Measurements from ENCODE around the gene IMP4. TPM values are rescaled to one million over a fixed set of nuclear protein-coding genes. Genes with fewer than 3 reads are reported as not detected.

Gene IMP4
- polyA plus RNA-seq, 2 donors = 42.7 to 74.4 TPM

- H3K4me3 ChIP-seq (ENCODE audit: low read depth in 1 of 2, low read length in 2 of 2) = no peak overlapping the region
- no peaks in the 10 kb centered on the region for H3K4me1 ChIP-seq (ENCODE audit: control insufficient read depth in 2 of 2, insufficient read depth in 2 of 2, low read length in 1 of 2)
- H3K9me3 ChIP-seq (ENCODE audit: control insufficient read depth in 2 of 2, insufficient read depth in 1 of 2, low read depth in 1 of 2, low read length in 1 of 2) = no peaks in the 10 kb centered on the region
- 79 to 84% methylated on average over 7 of the region's 7 CpGs for WGBS, 2 donors
- no peaks in the 10 kb centered on the region for H3K27me3 ChIP-seq (ENCODE audit: control insufficient read depth in 1 of 2, insufficient read depth in 2 of 2, low read length in 2 of 2)
- no peak overlapping the region for H3K27ac ChIP-seq (ENCODE audit: low read depth in 2 of 2, low read length in 1 of 2)
- peaks cover 0 to 4% of the 10 kb centered on the region in 2 donors for H3K36me3 ChIP-seq (ENCODE audit: control insufficient read depth in 2 of 2, insufficient read depth in 2 of 2, low read length in 1 of 2)
Observed at GRCh38 chr2:130353291-130354138, 10.8 kb downstream of the IMP4 start.

DNA sequence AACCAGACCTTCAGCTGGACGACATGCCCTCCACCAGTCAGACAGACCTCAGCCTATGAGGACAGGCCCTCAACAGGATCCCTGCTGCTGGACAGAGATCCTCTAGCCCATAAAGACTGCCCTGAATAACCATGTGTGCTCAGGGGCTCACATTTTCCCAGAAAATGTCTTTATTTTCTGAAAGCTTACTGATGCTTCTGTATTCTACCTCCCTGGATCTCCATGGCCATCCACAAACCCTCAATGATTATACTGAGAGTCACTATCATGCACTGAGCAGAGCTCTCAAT lies 11.4 kb downstream of the IMP4 start:
- H3K4me3 ChIP-seq (ENCODE audit: low read depth in 1 of 2, low read length in 2 of 2) = no peak overlapping the region
- H3K27ac ChIP-seq (ENCODE audit: low read depth in 2 of 2, low read length in 1 of 2) = no peak overlapping the region
- no peaks in the 10 kb centered on the region for H3K27me3 ChIP-seq (ENCODE audit: control insufficient read depth in 1 of 2, insufficient read depth in 2 of 2, low read length in 2 of 2)
- no peaks in the 10 kb centered on the region for H3K4me1 ChIP-seq (ENCODE audit: control insufficient read depth in 2 of 2, insufficient read depth in 2 of 2, low read length in 1 of 2)
- H3K36me3 ChIP-seq (ENCODE audit: control insufficient read depth in 2 of 2, insufficient read depth in 2 of 2, low read length in 1 of 2) = peaks cover 0 to 4% of the 10 kb centered on the region in 2 donors
- no peaks in the 10 kb centered on the region for H3K9me3 ChIP-seq (ENCODE audit: control insufficient read depth in 2 of 2, insufficient read depth in 1 of 2, low read depth in 1 of 2, low read length in 1 of 2)
- WGBS, 2 donors = 43 to 65% methylated on average over 1 of the region's 1 CpG

DNA sequence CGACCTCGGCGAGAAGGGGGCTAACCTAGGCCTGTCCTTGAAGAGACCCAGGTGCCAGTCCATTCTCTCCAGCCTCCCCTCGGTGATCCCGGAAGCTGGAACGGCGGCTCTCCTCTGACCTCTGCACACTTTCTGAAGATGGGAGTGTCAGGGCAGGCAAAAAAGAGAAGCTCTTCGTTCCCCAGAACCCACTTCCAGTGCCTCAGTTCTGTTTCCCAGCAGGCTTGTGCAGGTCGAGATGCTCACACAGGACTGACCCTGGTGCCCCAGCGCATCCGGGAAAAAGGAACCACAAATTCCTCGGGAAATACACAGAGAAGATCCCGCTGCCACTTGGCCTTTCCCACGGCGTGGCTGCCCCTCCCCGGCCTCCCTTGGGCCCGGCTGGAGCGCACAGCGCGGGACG lies 12.5 kb downstream of the IMP4 start:
- H3K4me3 ChIP-seq (ENCODE audit: low read depth in 1 of 2, low read length in 2 of 2) = peak overlapping the region; percentile 80 to 83
- H3K36me3 ChIP-seq (ENCODE audit: control insufficient read depth in 2 of 2, insufficient read depth in 2 of 2, low read length in 1 of 2) = peaks cover 0 to 4% of the 10 kb centered on the region in 2 donors
- H3K9me3 ChIP-seq (ENCODE audit: control insufficient read depth in 2 of 2, insufficient read depth in 1 of 2, low read depth in 1 of 2, low read length in 1 of 2) = no peaks in the 10 kb centered on the region
- no peaks in the 10 kb centered on the region for H3K4me1 ChIP-seq (ENCODE audit: control insufficient read depth in 2 of 2, insufficient read depth in 2 of 2, low read length in 1 of 2)
- H3K27me3 ChIP-seq (ENCODE audit: control insufficient read depth in 1 of 2, insufficient read depth in 2 of 2, low read length in 2 of 2) = no peaks in the 10 kb centered on the region
- peak overlapping the region; percentile 36 to 63 for H3K27ac ChIP-seq (ENCODE audit: low read depth in 2 of 2, low read length in 1 of 2)
- WGBS, 2 donors = 15 to 18% methylated on average over 21 of the region's 21 CpGs

GRCh38 chr2:130355578-130356431 lies 13.1 kb downstream of the IMP4 start, which contains the start of gene PTPN18:
PTPN18 (plus strand) TSS chr2:130356056; CDS start chr2:130356108, 52 bp downstream.
- H3K27me3 ChIP-seq (ENCODE audit: control insufficient read depth in 1 of 2, insufficient read depth in 2 of 2, low read length in 2 of 2) = no peaks in the 10 kb centered on the region

DNA sequence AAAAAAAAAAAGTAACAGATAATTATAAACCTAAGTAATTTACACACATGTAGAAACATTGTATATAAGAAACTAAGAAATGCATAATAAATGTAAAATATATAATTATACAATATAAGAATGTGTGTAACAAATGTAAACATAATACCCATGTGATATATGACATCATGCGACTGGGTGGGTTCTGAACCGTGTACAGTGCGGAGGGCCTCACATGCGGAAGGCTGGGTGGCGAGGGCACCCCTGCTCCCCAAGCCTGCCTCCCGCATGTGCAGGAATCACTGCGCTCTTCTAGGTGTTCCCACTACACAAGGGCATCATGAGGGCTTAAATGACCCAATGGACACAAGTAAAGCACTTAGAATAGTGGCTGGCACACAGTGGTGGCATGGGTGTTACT lies 15.2 kb downstream of the IMP4 start:
- Histone ChIP-seq H3K36me3 (ENCODE audit: control insufficient read depth in 2 of 2, insufficient read depth in 2 of 2, low read length in 1 of 2) (no peaks in the 10 kb centered on the region), H3K27ac (ENCODE audit: low read depth in 2 of 2, low read length in 1 of 2) (no peak overlapping the region), H3K4me3 (ENCODE audit: low read depth in 1 of 2, low read length in 2 of 2) (no peak overlapping the region), H3K9me3 (ENCODE audit: control insufficient read depth in 2 of 2, insufficient read depth in 1 of 2, low read depth in 1 of 2, low read length in 1 of 2) (no peaks in the 10 kb centered on the region), H3K27me3 (ENCODE audit: control insufficient read depth in 1 of 2, insufficient read depth in 2 of 2, low read length in 2 of 2) (no peaks in the 10 kb centered on the region), H3K4me1 (ENCODE audit: control insufficient read depth in 2 of 2, insufficient read depth in 2 of 2, low read length in 1 of 2) (no peaks in the 10 kb centered on the region)
- 96 to 97% methylated on average over 7 of the region's 7 CpGs for WGBS, 2 donors

More at GRCh38 chr2:130355578-130356431, 13.1 kb downstream of the IMP4 start, which contains the start of gene PTPN18:
- no peaks in the 10 kb centered on the region for H3K4me1 ChIP-seq (ENCODE audit: control insufficient read depth in 2 of 2, insufficient read depth in 2 of 2, low read length in 1 of 2)
- H3K27ac ChIP-seq (ENCODE audit: low read depth in 2 of 2, low read length in 1 of 2) = peak within 1 kb of the TSS; percentile 72 to 80
- no peaks in the 10 kb centered on the region for H3K9me3 ChIP-seq (ENCODE audit: control insufficient read depth in 2 of 2, insufficient read depth in 1 of 2, low read depth in 1 of 2, low read length in 1 of 2)
- peaks cover 0 to 4% of the 10 kb centered on the region in 2 donors for H3K36me3 ChIP-seq (ENCODE audit: control insufficient read depth in 2 of 2, insufficient read depth in 2 of 2, low read length in 1 of 2)
- 0% methylated on average over 69 to 107 of the region's 107 CpGs for WGBS, 2 donors
- peak within 1 kb of the TSS; percentile 80 to 83 for H3K4me3 ChIP-seq (ENCODE audit: low read depth in 1 of 2, low read length in 2 of 2)

GRCh38 chr2:130358420-130359350 lies 16.0 kb downstream of the IMP4 start:
- H3K27ac ChIP-seq (ENCODE audit: low read depth in 2 of 2, low read length in 1 of 2) = no peak overlapping the region
- no peak overlapping the region for H3K4me3 ChIP-seq (ENCODE audit: low read depth in 1 of 2, low read length in 2 of 2)
- H3K4me1 ChIP-seq (ENCODE audit: control insufficient read depth in 2 of 2, insufficient read depth in 2 of 2, low read length in 1 of 2) = no peaks in the 10 kb centered on the region
- H3K36me3 ChIP-seq (ENCODE audit: control insufficient read depth in 2 of 2, insufficient read depth in 2 of 2, low read length in 1 of 2) = no peaks in the 10 kb centered on the region
- 94% methylated on average over 33 of the region's 33 CpGs for WGBS, 2 donors
- H3K9me3 ChIP-seq (ENCODE audit: control insufficient read depth in 2 of 2, insufficient read depth in 1 of 2, low read depth in 1 of 2, low read length in 1 of 2) = no peaks in the 10 kb centered on the region
- no peaks in the 10 kb centered on the region for H3K27me3 ChIP-seq (ENCODE audit: control insufficient read depth in 1 of 2, insufficient read depth in 2 of 2, low read length in 2 of 2)

GRCh38 chr2:130359466-130359865 lies 16.8 kb downstream of the IMP4 start:
- no peaks in the 10 kb centered on the region for H3K36me3 ChIP-seq (ENCODE audit: control insufficient read depth in 2 of 2, insufficient read depth in 2 of 2, low read length in 1 of 2)
- 78 to 86% methylated on average over 5 of the region's 5 CpGs for WGBS, 2 donors
- H3K9me3 ChIP-seq (ENCODE audit: control insufficient read depth in 2 of 2, insufficient read depth in 1 of 2, low read depth in 1 of 2, low read length in 1 of 2) = no peaks in the 10 kb centered on the region
- no peak overlapping the region for H3K4me3 ChIP-seq (ENCODE audit: low read depth in 1 of 2, low read length in 2 of 2)
- no peak overlapping the region for H3K27ac ChIP-seq (ENCODE audit: low read depth in 2 of 2, low read length in 1 of 2)
- H3K4me1 ChIP-seq (ENCODE audit: control insufficient read depth in 2 of 2, insufficient read depth in 2 of 2, low read length in 1 of 2) = no peaks in the 10 kb centered on the region
- H3K27me3 ChIP-seq (ENCODE audit: control insufficient read depth in 1 of 2, insufficient read depth in 2 of 2, low read length in 2 of 2) = no peaks in the 10 kb centered on the region

DNA sequence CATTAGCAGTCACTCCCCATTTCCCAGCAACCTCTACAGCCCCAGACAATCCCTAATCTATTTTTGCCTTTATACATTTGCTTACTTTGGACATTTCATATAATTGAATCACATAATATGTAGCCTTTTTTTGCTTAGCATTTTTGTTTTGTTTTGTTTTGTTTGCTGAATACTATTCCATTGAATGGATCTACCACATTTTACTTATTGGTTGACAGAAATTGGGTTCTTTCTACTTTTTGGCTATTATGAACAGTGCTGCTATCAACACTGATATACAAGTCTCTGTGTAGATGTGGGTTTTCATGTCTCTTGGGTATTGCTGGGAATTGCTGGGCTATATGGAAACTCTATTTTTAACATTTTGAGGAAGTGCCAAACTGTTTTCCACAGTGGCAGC lies 20.8 kb downstream of the IMP4 start:
- H3K36me3 ChIP-seq (ENCODE audit: control insufficient read depth in 2 of 2, insufficient read depth in 2 of 2, low read length in 1 of 2) = no peaks in the 10 kb centered on the region
- H3K27me3 ChIP-seq (ENCODE audit: control insufficient read depth in 1 of 2, insufficient read depth in 2 of 2, low read length in 2 of 2) = no peaks in the 10 kb centered on the region
- H3K4me3 ChIP-seq (ENCODE audit: low read depth in 1 of 2, low read length in 2 of 2) = no peak overlapping the region
- H3K27ac ChIP-seq (ENCODE audit: low read depth in 2 of 2, low read length in 1 of 2) = no peak overlapping the region
- H3K4me1 ChIP-seq (ENCODE audit: control insufficient read depth in 2 of 2, insufficient read depth in 2 of 2, low read length in 1 of 2) = no peaks in the 10 kb centered on the region
- H3K9me3 ChIP-seq (ENCODE audit: control insufficient read depth in 2 of 2, insufficient read depth in 1 of 2, low read depth in 1 of 2, low read length in 1 of 2) = no peaks in the 10 kb centered on the region

- Histone ChIP-seq H3K9me3 (ENCODE audit: control insufficient read depth in 2 of 2, insufficient read depth in 1 of 2, low read depth in 1 of 2, low read length in 1 of 2) (no peaks in the 10 kb centered on the region), H3K4me3 (ENCODE audit: low read depth in 1 of 2, low read length in 2 of 2) (no peak overlapping the region), H3K27ac (ENCODE audit: low read depth in 2 of 2, low read length in 1 of 2) (no peak overlapping the region), H3K4me1 (ENCODE audit: control insufficient read depth in 2 of 2, insufficient read depth in 2 of 2, low read length in 1 of 2) (no peaks in the 10 kb centered on the region), H3K27me3 (ENCODE audit: control insufficient read depth in 1 of 2, insufficient read depth in 2 of 2, low read length in 2 of 2) (no peaks in the 10 kb centered on the region), H3K36me3 (ENCODE audit: control insufficient read depth in 2 of 2, insufficient read depth in 2 of 2, low read length in 1 of 2) (peaks cover 0 to 2% of the 10 kb centered on the region in 2 donors)
- WGBS, 2 donors = 84 to 91% methylated on average over 2 of the region's 2 CpGs
Observed at GRCh38 chr2:130365075-130365474, 22.4 kb downstream of the IMP4 start.
